ENCODE measurements around the gene DCTPP1. TPM values are rescaled to one million over a fixed set of nuclear protein-coding genes. Genes with fewer than 3 reads are reported as not detected.

DCTPP1 gene
- total and polyA plus RNA-seq, 9 of the 15 experiments (the other 6 are each of a cell fraction or from before 2014, with no cell fraction given), result 45.0 to 132 (median 80.6) TPM

- TF ChIP-seq MAZ (CRISPR knock-in tag; conservative IDR thresholded peaks at IDR 0.05 in 1 of 2, IDR thresholded peaks at IDR 0.05 in 1 of 2) (peak; percentile 66 to 69), ZNF431 (CRISPR knock-in tag; IDR thresholded peaks at IDR 0.05) (0 out of 2 replicates have a peak, but pooled peaks have one; percentile 23), BRF2 (IDR thresholded peaks at IDR 0.05; ENCODE audit: borderline replicate concordance, insufficient read depth, insufficient read length) (no peak), ZNF407 (IDR thresholded peaks at IDR 0.05; ENCODE audit: low read depth) (no peak), ZBTB11 (CRISPR knock-in tag; IDR thresholded peaks at IDR 0.05) (peak in 1 of 3 experiments; percentile 46; a peak in 1 of 6 replicates), KLF1 (tag; IDR thresholded peaks at IDR 0.05) (no peak), LARP7 (IDR thresholded peaks at IDR 0.05) (peak; percentile 75; the same call in 1 of the 2 replicates), ZBTB43 (CRISPR knock-in tag; IDR thresholded peaks at IDR 0.05) (0 out of 2 replicates have a peak, but pooled peaks have one; percentile 56), TBP (optimal IDR thresholded peaks at IDR 0.05; ENCODE audit: low read depth, low read length) (peak; percentile 60), NR2C1 (IDR thresholded peaks at IDR 0.05) (no peak; the same call in 1 of the 2 replicates), NR2C1 (tag; IDR thresholded peaks at IDR 0.05) (0 out of 2 replicates have a peak, but pooled peaks have one; percentile 33)
Measured at GRCh38 chr16:30378236-30379157, 51.3 kb downstream of the DCTPP1 start (continued).

Measured in K562 (cell line).